ENCODE measurements around the gene GCDH.

The GCDH gene

DNA sequence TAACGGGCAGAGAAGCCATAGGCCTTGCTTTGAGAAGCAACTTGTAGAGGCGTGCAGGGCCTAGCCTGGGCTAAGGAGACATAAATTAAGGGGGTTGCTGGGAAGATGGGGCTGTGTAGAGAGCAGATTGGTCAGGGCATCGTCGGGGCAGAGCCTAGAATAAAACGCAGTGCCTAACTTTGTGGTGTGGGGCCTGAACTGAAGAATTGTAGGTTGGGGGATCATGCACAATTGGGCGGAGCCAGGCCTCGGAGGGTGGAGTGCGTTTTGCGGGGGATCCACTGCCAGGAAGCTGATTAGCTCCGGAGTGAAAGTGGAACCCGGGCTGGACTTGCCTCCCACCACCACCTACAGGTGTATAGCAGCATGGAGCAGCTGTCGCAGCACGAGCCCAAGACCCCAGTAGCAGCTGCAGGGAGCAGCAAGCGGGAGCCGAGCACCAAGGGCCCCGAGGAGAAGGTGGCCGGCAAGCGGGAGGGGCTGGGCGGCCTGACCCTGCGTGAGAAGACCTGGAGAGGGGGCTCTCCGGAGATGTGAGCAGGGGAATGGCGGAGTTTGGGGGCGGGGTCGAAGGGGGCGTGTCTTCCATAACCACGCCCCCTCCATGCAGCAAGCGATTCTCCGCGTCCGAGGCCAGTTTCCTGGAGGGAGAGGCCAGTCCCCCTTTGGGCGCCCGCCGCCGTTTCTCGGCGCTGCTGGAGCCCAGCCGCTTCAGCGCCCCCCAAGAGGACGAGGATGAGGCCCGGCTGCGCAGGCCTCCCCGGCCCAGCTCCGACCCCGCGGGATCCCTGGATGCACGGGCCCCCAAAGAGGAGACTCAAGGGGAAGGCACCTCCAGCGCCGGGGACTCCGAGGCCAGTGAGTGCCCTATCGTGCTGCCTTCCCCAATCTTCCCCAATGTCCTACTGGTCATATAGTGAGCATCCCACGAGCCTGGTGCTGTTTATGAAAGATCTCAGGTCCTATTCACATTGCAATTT, 23.6 kb upstream of the GCDH start:
- TF ChIP-seq, protein P1, sequence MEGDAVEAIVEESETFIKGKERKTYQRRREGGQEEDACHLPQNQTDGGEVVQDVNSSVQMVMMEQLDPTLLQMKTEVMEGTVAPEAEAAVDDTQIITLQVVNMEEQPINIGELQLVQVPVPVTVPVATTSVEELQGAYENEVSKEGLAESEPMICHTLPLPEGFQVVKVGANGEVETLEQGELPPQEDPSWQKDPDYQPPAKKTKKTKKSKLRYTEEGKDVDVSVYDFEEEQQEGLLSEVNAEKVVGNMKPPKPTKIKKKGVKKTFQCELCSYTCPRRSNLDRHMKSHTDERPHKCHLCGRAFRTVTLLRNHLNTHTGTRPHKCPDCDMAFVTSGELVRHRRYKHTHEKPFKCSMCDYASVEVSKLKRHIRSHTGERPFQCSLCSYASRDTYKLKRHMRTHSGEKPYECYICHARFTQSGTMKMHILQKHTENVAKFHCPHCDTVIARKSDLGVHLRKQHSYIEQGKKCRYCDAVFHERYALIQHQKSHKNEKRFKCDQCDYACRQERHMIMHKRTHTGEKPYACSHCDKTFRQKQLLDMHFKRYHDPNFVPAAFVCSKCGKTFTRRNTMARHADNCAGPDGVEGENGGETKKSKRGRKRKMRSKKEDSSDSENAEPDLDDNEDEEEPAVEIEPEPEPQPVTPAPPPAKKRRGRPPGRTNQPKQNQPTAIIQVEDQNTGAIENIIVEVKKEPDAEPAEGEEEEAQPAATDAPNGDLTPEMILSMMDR (IDR thresholded peaks at IDR 0.05; ENCODE audit: extremely low read depth, missing control alignments) = peak; percentile 4
- DNase-seq (ENCODE audit: low spot score) = peak; percentile 97

DNA sequence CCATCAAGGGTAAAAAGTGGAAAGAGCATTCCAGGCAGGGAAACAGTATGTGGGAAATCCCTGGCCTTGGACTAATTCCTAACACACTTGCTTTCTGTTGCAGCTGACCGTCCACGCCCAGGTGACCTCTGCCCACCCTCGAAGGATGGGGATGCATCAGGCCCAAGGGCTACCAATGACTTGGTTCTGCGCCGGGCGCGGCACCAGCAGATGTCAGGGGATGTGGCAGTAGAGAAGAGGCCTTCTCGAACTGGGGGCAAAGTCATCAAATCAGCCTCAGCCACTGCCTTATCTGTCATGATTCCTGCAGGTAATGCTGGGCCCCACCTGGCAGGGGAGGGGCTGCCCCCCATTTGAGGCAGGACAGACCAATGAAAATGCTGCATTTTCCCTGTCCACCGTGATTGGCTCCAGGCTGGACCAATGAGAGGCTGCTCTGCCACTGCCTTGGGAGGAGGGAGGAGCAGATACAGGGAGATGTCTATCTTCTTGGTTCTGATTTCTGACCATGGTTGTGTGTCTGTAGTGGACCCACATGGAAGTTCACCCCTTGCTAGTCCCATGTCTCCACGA, 22.3 kb upstream of the GCDH start:
- peak; percentile 72 for DNase-seq (ENCODE audit: low spot score)
- TF ChIP-seq, protein P1 (IDR thresholded peaks at IDR 0.05; ENCODE audit: extremely low read depth, missing control alignments) = no peak

DNA sequence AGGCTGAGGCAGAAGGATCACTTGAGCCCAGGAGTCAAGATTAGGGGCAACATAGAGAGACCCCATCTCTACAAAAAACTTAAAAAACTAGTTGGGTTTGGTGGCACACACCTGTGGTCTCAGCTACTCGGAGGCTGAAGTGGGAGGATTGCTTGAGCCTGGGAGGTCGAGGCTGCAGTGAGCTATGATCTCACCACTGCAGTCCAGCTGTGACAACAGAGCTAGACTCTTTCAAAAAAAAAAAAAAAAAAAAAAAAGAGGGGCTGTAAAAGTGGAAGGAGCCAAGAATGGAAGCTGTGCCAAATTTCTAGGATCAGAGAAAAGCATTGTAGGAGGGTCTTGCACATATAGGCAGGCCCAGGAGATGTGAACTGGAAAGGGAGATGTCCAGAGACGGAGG, 19.3 kb upstream of the GCDH start:
- TF ChIP-seq, protein P1 (IDR thresholded peaks at IDR 0.05; ENCODE audit: extremely low read depth, missing control alignments) = no peak
- no peak for DNase-seq (ENCODE audit: low spot score)

DNA sequence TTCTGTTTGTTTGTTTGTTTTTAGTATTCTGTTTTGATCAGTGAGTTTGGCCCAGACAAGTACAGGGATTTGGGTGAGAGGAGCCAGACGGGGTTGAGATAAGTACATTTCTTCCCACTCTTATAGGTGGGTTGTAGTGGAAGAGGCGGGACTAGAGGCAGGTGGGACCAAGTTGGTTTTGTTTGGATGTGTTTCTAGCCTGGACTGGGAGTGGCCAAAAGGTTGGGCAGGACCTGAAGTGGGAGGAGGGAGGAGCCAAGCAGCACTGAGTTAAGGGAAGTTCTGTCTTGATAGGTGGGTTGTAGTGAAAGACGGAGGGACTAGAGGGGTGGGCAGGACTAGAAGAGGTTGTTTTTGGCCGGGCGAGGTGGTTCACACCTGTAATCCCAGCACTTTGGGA, 18.7 kb upstream of the GCDH start:
- TF ChIP-seq, protein P1 (IDR thresholded peaks at IDR 0.05; ENCODE audit: extremely low read depth, missing control alignments) = no peak
- no peak for DNase-seq (ENCODE audit: low spot score)

DNA sequence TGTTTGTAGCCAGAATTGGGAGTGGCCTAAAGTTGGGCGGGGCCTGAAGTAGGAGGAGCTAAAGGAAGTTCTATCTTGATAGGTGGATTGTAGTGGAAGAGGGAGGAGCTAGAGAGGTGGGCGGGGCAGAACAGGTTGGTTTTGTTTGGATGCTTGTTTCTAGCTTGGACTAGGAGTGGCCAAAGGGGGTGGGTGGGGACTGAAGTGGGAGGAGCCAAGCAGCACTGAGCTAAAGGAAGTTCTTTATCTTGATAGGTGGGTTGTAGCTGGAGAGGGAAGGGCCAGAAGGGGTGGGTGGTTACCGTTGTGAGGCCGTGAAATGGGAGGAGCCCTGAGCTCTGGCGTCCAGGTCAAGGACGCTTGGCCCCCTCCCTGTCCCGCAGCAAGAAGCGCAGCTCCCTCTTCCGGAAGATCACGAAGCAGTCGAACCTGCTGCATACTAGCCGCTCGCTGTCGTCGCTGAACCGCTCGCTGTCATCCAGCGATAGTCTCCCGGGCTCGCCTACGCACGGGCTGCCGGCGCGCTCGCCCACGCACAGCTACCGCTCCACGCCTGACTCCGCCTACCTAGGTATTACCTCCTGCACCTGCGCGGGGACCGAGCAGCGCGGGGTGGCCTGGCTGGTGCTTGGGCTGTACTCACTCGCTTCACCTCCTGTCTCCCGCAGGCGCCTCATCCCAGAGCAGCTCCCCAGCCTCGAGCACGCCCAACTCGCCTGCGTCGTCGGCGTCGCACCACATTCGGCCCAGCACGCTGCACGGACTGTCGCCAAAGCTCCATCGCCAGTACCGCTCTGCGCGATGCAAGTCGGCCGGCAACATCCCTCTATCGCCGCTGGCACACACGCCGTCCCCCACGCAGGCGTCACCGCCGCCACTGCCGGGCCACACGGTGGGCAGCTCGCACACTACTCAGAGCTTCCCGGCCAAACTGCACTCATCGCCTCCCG, 17.7 kb upstream of the GCDH start:
- TF ChIP-seq, protein P1 (IDR thresholded peaks at IDR 0.05; ENCODE audit: extremely low read depth, missing control alignments) = no peak
- peak; percentile 63 for DNase-seq (ENCODE audit: low spot score)

DNA sequence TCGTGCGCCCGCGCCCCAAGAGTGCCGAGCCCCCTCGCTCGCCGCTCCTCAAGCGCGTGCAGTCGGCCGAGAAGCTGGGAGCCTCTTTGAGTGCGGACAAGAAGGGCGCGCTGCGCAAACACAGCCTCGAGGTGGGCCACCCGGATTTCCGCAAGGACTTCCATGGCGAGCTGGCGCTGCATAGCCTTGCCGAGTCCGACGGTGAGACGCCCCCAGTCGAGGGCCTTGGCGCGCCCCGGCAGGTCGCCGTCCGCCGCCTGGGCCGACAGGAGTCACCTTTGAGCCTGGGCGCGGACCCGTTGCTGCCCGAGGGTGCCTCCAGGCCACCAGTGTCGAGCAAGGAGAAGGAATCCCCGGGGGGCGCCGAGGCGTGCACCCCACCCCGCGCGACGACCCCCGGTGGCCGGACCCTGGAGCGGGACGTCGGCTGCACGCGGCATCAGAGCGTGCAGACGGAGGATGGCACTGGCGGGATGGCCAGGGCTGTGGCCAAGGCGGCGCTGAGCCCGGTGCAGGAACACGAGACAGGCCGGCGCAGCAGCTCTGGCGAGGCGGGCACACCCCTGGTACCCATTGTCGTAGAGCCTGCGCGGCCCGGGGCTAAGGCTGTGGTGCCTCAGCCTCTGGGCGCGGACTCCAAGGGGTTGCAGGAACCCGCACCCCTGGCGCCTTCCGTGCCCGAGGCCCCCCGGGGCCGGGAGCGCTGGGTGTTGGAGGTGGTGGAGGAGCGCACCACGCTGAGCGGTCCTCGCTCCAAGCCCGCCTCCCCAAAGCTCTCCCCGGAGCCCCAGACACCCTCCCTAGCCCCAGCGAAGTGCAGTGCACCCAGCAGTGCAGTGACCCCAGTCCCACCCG, 16.8 kb upstream of the GCDH start:
- no peak for DNase-seq (ENCODE audit: low spot score)
- TF ChIP-seq, protein P1 (IDR thresholded peaks at IDR 0.05; ENCODE audit: extremely low read depth, missing control alignments) = no peak
